ENCODE measurements around the gene SPACA7. TPM values are rescaled to one million over a fixed set of nuclear protein-coding genes. Genes with fewer than 3 reads are reported as not detected.

SPACA7 gene
- total RNA-seq, 1 donor from 2014 or later: not detected

DNA sequence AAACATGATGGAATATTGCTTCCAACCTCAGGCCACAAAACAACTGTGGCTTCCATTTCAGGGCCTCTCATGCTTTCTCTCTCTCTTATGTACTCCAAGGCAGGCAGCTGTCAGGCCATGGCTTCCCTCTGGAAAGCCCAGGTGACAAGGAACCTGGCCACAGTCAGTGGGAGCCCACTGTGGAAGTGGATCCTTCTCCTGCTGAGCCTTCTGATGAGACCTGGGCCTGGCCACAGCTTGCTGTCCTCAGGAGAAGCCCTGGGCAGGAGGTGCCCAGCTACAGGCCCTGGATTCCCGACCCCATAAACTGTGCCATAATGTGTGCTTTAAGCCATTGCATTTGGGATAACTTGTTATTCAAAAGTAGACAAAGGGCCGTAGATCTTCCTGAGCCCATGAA, 71.2 kb downstream of the SPACA7 start:
- Mint-ChIP-seq H3K9me3 (no peaks in the 10 kb centered on the region), H3K36me3 (no peaks in the 10 kb centered on the region), H3K4me1 (no peaks in the 10 kb centered on the region), H3K27me3 (ENCODE audit: low read depth) (peaks cover 49% of the 10 kb centered on the region), H3K27ac (no peak overlapping the region), H3K4me3 (no peak overlapping the region)
- TF ChIP-seq, protein P1, sequence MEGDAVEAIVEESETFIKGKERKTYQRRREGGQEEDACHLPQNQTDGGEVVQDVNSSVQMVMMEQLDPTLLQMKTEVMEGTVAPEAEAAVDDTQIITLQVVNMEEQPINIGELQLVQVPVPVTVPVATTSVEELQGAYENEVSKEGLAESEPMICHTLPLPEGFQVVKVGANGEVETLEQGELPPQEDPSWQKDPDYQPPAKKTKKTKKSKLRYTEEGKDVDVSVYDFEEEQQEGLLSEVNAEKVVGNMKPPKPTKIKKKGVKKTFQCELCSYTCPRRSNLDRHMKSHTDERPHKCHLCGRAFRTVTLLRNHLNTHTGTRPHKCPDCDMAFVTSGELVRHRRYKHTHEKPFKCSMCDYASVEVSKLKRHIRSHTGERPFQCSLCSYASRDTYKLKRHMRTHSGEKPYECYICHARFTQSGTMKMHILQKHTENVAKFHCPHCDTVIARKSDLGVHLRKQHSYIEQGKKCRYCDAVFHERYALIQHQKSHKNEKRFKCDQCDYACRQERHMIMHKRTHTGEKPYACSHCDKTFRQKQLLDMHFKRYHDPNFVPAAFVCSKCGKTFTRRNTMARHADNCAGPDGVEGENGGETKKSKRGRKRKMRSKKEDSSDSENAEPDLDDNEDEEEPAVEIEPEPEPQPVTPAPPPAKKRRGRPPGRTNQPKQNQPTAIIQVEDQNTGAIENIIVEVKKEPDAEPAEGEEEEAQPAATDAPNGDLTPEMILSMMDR (IDR thresholded peaks at IDR 0.05; ENCODE audit: unreplicated experiment): no peak
- DNase-seq (ENCODE audit: low spot score in 2 of 2, unreplicated experiment in 2 of 2): no peak

DNA sequence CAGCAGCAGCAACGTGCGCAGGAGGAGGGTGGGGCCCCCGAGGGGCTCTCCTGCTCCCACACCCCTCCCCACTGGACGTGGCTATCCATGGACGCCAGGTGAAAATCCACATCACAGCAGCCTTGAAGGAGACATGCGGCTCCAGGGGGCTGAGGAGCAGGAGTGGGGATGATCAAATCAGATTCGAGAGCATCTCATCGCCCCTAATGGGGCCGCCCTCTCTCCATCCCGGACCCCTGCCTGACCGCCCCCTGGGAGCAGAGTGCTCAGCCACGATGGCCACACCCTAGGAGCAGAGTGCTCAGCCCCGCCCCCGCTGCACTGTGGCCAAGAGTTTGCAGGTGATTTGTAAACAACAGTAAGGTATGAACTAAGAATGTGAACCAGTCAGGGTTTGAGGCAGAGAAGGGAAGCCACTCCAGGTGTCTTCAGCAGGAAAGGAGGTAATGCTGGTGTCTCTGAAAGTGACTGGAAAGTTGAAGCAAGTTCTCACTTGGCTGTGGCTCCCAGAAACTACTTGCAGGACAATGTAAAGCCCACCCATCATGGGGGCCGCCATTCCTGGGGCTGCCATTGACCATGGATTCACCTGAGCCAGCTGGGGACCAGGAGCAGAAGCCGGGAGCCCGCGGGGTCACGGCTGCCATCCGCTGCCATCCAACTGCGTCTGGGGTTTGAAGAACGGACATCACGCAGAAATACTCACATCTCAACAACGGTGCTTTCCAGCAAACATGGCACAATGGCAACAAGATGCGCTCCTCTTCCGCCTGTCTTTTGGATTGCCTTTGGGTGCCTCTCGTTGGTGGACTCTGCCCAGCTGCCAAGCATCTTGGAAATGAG, 71.8 kb downstream of the SPACA7 start:
- Mint-ChIP-seq H3K36me3 (no peaks in the 10 kb centered on the region), H3K27me3 (ENCODE audit: low read depth) (peaks cover 44% of the 10 kb centered on the region), H3K4me1 (no peaks in the 10 kb centered on the region), H3K9me3 (no peaks in the 10 kb centered on the region), H3K4me3 (no peak overlapping the region), H3K27ac (no peak overlapping the region)
- TF ChIP-seq, protein P1 (IDR thresholded peaks at IDR 0.05; ENCODE audit: unreplicated experiment): no peak
- DNase-seq (ENCODE audit: low spot score in 2 of 2, unreplicated experiment in 2 of 2): no peak

DNA sequence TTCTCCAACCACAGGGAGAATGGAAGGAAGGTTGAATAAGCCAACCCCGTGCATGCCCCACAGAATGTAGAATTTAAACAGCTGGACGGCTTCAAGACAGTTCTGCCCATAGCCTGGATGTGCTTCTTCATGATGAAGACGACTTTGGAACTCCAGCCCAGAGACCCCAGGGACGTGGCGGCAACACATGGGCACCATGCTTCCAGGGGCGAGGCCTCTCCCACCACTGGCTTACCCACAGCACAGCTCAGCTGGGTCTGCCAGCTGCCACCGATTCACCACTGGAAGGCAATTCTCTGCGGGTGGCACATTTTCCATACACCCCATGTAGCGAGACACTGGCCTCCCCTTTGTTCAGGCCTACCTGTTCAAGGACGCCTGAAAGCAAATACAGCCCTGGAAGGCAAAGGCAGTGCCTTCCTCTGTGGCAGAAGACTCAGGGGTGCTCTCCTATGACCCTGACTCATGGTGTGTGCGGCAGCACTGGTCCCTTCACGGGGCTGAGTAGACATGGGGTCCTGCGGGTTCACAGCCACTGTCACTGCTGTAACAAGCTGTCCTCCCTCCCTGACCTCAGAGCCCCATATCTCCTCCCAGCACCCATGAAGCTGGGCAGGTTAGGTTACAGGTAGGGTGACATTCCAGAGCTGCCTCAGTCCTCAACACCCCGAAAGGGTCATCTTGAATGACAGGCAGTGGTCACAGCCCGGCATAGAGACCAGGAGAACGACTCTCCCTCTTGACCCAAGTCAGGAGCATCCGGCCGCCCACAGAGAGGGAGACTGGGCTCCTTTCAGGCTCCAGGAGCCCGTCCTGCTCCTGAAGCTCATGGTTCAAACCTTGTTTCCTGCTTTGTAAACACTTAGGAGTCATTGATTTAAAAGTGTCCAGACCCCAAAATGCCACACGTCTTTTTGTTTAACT, 72.7 kb downstream of the SPACA7 start:
- H3K27ac Mint-ChIP-seq: no peak overlapping the region
- no peak overlapping the region for H3K4me3 Mint-ChIP-seq
- no peaks in the 10 kb centered on the region for H3K36me3 Mint-ChIP-seq
- H3K4me1 Mint-ChIP-seq: no peaks in the 10 kb centered on the region
- no peaks in the 10 kb centered on the region for H3K9me3 Mint-ChIP-seq
- DNase-seq (ENCODE audit: low spot score in 2 of 2, unreplicated experiment in 2 of 2): no peak
- TF ChIP-seq, protein P1 (IDR thresholded peaks at IDR 0.05; ENCODE audit: unreplicated experiment): no peak
- peaks cover 35% of the 10 kb centered on the region for H3K27me3 Mint-ChIP-seq (ENCODE audit: low read depth)

DNA sequence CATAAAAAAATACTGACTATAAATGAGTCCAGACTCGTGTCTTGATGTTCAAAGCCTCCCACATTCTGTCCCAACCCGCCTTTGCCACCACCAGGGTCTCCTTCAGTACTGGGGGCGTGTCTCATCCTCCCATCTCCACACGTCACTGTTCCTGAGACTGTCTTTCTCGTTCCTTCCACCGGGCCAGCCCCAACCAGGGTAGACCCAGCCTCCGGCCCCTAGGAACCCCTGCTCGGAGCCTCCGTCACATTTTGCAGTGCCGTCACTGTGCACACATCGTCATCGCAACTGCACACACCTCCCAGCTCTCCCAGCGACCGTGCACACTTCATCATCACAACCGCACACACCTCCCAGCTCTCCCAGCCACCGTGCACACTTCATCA, 73.4 kb downstream of the SPACA7 start:
- Mint-ChIP-seq H3K4me3 (no peak overlapping the region), H3K9me3 (no peaks in the 10 kb centered on the region), H3K27ac (no peak overlapping the region), H3K4me1 (no peaks in the 10 kb centered on the region), H3K27me3 (ENCODE audit: low read depth) (peaks cover 31% of the 10 kb centered on the region), H3K36me3 (no peaks in the 10 kb centered on the region)
- DNase-seq (ENCODE audit: low spot score in 2 of 2, unreplicated experiment in 2 of 2): no peak
- TF ChIP-seq, protein P1 (IDR thresholded peaks at IDR 0.05; ENCODE audit: unreplicated experiment): no peak

DNA sequence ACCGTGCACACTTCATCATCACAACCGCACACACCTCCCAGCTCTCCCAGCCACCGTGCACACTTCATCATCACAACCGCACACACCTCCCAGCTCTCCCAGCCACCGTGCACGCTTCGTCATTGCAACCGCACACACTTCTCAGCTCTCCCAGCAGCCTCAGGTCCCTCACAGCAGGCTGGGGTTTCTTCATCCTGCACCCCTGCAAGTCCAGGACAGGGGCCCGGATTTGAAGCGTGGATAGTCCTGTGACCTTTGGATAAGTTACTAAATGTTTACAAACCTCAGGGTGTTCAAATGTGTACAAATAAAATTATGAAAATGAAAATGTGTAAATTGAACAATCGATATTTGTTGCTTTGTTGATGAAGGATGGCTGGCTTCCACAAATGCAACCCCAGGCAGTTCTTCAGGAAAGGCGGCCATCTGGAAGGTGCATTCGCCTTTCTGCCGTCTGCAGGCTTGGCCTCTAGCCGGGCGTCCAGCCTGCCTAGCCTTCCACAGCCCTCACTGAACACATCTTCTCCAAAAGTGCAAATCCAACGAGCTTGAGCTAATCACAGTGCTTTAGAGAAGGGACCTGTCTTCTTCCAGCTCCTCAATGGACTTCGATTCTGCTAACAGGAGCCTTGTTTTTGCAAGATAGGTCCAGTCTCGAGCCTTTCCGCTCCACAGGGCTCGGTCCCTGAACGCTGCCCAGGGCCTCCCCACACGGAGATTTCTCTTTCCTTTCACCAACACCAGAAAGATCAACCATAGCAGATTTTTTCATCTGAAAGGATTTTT, 74.2 kb downstream of the SPACA7 start:
- no peaks in the 10 kb centered on the region for H3K36me3 Mint-ChIP-seq
- no peaks in the 10 kb centered on the region for H3K4me1 Mint-ChIP-seq
- H3K27me3 Mint-ChIP-seq (ENCODE audit: low read depth): peaks cover 27% of the 10 kb centered on the region
- TF ChIP-seq, protein P1 (IDR thresholded peaks at IDR 0.05; ENCODE audit: unreplicated experiment): no peak
- no peak overlapping the region for H3K27ac Mint-ChIP-seq
- no peak for DNase-seq (ENCODE audit: low spot score in 2 of 2, unreplicated experiment in 2 of 2)
- H3K4me3 Mint-ChIP-seq: no peak overlapping the region
- no peaks in the 10 kb centered on the region for H3K9me3 Mint-ChIP-seq
